DND-41 (cell line): ENCODE measurements around the gene NBPF11.
"Not testable (repeated sequence)": the region's sequence is repeated elsewhere in the genome, so short reads cannot be mapped to it uniquely, and the experiment has no call there.

ENCODE experiments used
- EZH2 ChIP-seq: IDR thresholded peaks from 3 replicates; pipeline ENCODE4 v1.6.1; 2012; ENCODE audit warnings: borderline replicate concordance, low read depth, mild to moderate bottlenecking, moderate library complexity, low read length, inconsistent platforms; ENCODE audit not compliant: severe bottlenecking
- TF ChIP-seq, protein P1 (sequence below): IDR thresholded peaks from 2 replicates; pipeline ENCODE4 v1.5.1; 2012; ENCODE audit warnings: borderline replicate concordance, low read length, moderate library complexity, mild to moderate bottlenecking; ENCODE audit not compliant: poor library complexity, severe bottlenecking; ENCODE audit errors: extremely low read depth

GRCh38 chr1:148086196-148086595 is 65.9 kb downstream of the NBPF11 start:
- TF ChIP-seq, protein P1, sequence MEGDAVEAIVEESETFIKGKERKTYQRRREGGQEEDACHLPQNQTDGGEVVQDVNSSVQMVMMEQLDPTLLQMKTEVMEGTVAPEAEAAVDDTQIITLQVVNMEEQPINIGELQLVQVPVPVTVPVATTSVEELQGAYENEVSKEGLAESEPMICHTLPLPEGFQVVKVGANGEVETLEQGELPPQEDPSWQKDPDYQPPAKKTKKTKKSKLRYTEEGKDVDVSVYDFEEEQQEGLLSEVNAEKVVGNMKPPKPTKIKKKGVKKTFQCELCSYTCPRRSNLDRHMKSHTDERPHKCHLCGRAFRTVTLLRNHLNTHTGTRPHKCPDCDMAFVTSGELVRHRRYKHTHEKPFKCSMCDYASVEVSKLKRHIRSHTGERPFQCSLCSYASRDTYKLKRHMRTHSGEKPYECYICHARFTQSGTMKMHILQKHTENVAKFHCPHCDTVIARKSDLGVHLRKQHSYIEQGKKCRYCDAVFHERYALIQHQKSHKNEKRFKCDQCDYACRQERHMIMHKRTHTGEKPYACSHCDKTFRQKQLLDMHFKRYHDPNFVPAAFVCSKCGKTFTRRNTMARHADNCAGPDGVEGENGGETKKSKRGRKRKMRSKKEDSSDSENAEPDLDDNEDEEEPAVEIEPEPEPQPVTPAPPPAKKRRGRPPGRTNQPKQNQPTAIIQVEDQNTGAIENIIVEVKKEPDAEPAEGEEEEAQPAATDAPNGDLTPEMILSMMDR: not testable (repeated sequence)
- not testable (repeated sequence) for TF ChIP-seq EZH2
